CD4-positive, alpha-beta T cell treated with Interleukin-4 for 1 hour (primary cell): ENCODE measurements around the gene MYL11.

Experiments
- DNase-seq, 2 donors: peaks; one replicate each; pipeline ENCODE4 v3.0.0-alpha.2; 2020 to 2022

MYL11 gene

GRCh38 chr16:30397056-30397455, 22.5 kb downstream of the MYL11 start:
- DNase-seq: no peak

DNA sequence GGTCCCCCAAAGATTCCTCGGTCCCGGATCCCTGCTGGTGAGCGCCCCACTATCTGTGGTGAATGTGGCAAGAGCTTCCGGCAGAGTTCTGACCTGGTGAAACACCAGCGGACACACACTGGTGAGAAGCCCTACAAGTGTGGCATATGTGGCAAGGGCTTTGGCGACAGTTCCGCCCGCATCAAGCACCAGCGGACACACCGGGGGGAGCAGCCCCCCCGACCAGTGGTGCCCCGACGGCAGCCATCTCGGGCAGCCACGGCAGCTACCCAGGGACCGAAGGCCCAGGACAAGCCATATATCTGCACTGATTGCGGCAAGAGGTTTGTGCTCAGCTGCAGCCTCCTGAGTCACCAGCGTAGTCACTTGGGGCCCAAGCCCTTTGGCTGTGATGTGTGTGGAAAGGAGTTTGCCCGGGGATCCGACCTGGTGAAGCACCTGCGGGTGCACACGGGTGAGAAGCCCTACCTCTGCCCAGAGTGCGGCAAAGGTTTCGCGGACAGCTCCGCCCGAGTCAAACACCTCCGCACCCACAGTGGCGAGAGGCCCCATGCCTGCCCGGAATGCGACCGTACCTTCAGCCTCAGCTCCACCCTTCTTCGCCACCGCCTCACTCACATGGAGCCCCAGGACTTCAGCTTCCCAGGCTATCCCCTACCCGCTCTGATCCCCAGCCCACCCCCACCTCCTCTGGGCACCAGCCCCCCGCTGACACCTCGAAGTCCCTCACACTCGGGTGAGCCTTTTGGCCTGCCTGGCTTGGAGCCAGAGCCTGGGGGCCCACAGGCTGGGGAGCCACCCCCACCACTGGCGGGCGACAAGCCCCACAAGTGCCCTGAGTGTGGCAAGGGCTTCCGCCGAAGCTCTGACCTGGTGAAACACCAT, 23.4 kb downstream of the MYL11 start:
- no peak for DNase-seq

DNA sequence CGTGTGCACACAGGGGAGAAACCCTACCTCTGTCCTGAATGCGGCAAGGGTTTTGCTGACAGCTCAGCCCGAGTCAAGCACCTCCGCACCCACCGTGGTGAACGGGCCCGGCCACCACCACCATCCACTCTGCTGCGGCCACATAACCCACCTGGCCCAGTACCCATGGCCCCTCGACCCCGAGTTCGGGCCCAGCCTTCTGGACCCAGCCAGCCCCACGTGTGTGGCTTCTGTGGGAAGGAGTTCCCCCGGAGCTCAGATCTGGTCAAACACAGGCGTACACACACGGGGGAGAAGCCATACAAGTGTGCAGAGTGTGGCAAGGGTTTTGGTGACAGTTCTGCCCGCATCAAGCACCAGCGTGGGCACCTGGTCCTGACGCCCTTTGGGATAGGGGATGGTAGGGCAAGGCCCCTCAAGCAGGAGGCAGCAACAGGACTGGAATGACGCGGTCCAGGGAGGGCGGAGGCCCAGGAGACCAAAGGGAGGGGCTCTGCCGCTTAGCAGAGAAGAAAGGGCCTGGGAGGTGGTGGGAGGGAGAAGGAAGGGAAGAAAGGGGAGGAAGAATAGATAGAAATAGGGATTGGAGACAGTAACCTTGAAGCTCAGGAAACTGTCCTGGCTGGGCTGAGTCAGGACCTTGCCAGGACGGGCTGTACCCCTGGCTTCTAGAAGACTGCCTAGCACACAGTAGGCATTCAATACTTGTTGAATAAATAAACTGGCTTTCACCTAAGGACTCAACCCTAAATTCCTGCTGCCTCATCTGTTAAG, 24.2 kb downstream of the MYL11 start:
- no peak for DNase-seq

GRCh38 chr16:30399435-30400186, 25.0 kb downstream of the MYL11 start:
- no peak for DNase-seq

DNA sequence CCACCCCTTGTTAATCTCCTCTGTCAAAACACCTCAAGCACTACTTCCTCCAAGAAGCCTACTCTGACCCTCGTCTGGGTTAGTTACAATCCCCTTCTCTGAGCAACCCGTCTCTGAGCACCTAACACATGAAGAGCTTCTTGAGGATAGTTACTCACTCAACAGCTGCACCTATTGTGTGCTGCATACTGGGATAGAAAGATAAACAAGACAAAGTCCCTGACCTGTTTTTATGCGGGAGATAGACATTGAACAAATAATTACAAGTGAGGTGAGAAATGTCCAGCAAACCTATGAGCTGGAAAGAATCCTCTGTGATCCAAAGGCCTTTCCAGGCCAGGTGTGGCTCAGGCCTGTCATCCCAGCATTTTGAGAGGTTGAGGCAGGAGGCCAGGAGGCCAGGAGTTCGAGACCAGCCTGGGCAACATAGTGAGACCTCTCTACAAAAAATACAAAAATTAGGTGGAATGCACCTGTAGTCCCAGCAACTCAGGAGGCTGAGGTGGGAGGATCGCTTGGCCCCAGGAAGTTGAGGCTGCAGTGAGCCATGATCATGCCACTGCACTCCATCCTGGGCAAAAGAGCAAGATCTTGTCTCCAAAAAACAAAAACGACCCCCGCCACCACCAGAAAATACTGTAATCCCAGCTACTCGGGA, 27.3 kb downstream of the MYL11 start:
- DNase-seq: no peak

GRCh38 chr16:30406795-30407101, 32.1 kb downstream of the MYL11 start:
- DNase-seq: no peak

DNA sequence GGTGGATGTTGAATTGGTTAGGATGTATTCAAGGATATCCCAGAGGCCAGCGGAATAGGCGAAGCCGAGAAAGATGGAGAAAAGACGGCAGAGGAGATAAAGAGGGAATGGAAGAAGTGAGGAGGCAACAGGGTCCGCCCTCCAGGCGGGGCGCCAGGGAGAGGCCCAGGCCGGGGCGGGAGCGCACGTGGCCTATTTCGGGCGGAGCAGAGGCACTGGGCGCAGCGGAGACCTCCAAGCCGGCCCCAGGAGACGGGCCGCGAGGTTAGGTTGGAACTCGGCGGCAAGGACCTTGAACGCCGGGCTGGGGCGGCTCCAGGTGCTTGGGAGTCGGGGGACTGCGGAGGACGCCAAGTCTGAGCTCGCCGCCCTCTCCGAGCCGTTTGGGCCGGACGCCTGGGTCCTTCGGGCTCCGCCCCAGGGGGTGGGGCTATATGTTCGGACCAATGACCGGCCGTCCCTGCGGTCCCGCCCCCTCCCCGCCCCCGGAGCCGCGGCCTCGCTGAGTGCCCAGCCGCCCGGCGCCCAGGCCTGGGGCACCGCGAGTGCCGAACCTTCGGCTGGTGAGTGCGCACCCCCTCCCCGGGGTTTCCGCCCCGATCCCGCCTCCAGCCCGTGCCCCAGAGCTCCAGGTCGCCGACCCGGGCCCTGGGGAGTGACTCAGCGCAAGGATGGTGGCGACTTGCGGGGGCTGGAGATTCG, 32.7 kb downstream of the MYL11 start, which contains the start of gene ZNF771:
TSS of gene ZNF771 (plus strand) at position 505 of the 702 bp plus-strand sequence. CDS start 448 bp downstream, outside the sequence.
- DNase-seq: peak; percentile 87 to 90

DNA sequence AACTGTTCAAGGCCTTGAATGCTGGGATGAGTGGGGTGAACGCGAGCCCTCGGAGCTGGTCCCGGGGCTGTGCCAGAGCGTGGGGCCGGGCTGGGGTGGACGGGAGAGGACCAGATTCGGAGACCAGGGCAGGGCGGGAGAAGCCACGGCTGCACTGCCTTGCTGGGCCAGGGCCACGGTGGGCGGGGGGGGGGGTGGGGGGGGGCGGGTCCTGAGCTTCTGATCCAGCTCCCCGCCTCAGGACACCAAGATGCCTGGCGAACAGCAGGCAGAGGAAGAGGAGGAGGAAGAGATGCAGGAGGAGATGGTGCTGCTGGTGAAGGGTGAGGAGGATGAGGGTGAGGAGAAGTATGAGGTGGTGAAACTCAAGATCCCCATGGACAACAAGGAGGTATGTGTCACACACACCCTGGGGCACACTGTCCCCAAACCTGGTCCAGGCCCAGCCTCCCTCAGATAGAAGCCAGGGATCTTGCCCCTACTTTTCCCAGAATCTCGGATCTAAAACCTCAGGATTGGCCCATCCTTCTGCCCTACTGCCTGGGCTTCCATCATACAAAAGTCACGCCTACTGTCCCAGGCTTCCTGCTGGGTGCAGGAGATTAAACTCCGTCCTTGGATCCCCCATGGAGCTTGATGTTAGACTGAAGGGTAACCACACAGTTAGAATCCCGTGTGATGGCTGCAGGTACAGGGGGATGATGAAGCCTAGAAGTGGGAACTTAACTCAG, 33.4 kb downstream of the MYL11 start:
- DNase-seq: no peak

GRCh38 chr16:30409125-30410060, 34.8 kb downstream of the MYL11 start:
- DNase-seq: peak; percentile 91 to 93

- no peak for DNase-seq
These were observed 38.7 kb downstream of the MYL11 start for GRCh38 chr16:30413112-30413806.

GRCh38 chr16:30414159-30414558, 39.6 kb downstream of the MYL11 start:
- DNase-seq: no peak

GRCh38 chr16:30416047-30416603, 41.5 kb downstream of the MYL11 start:
- no peak for DNase-seq

DNA sequence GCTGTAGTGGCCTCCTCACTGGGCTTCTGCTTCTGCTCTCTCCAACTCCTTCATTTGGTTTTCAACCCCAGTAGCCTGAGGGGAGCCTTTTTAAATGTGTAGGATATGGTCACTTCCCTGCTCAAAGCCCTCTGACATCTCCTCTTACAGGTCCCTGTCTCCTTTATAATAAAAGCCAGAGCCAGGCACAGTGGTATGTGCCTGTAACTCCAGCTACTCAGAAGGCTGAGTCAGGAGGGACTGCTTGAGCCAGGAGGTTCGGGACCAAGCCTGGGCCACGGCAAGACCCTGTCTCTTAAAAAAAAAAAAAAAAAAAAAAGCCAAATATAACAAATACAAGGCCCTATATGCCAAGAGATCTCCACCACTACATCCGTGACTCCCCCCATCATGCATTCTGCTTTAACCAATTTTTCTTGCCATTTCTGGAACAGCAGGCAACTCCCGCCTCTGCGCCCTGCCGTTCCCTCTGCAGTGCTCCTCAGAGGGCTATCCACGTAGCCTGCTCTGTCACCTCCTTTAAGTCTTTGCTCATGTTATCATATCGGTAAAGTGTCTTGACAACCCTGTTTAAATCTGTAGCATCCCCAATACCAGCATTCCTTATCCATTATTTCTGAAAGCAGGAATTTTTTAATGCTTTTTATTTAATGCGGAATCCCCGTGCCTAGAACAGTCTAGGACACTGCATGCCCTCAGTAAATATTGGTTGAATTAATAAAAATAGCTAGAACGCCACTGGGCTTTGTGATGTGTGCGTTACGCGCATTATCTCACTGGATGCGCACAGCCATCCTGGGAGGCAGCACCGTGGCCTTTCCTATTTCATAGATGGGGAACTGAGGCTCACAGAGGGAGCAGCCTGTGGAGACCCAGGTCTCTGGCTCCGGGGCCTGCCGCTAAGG, 42.3 kb downstream of the MYL11 start:
- DNase-seq: no peak

DNA sequence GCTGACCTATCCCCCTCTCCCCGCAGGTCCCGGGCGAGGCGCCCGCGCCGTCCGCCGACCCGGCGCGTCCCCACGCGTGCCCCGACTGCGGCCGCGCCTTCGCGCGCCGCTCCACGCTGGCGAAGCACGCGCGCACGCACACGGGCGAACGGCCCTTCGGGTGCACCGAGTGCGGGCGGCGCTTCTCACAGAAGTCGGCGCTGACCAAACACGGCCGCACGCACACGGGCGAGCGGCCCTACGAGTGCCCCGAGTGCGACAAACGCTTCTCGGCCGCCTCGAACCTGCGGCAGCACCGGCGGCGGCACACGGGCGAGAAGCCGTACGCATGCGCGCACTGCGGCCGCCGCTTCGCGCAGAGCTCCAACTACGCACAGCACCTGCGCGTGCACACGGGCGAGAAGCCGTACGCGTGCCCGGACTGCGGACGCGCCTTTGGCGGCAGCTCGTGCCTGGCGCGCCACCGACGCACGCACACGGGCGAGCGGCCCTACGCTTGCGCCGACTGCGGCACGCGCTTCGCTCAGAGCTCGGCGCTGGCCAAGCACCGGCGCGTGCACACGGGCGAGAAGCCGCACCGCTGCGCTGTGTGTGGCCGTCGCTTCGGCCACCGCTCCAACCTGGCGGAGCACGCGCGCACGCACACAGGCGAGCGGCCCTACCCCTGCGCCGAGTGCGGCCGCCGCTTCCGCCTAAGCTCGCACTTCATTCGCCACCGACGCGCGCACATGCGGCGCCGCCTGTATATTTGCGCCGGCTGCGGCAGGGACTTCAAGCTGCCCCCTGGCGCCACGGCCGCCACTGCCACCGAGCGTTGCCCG, 43.1 kb downstream of the MYL11 start:
- peak; percentile 91 to 92 for DNase-seq

DNA sequence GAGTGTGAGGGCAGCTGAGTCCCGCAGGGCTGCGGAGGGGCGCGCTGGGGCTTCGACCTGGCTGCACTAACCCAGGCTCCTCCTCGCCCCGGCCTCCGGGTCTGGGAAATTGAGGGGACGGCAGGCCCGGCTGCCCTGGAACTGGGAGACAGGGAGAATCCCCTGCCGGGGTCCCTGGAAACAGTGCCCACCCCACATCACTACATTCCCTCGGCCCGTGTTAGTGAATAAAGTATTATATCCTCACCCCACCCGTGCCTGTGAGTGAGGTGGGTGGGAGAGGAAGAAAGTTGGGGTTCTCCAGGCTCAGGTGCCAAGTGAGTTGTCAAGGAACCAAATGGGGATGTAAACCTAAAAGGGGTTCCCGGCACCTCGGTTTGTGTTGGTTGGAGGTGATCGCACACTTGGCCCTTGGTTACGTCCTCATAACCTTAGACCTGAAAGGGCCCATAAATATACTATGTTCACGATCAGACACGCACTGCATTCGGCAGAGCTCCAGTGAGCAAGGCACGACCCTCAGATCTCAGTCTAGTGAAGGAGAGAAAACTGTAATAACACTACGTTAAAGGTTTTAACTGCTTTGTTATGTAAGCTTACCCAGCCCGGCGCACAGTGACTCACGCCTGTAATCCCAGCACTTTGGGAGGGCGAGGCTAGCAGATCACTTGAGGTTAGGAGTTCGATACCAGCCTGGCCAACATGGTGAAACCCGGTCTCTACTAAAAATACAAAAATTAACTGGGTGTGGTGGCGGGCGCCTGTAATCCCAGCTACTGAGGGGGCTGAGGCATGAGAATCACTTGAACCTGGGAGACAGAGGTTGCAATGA, 44.0 kb downstream of the MYL11 start:
- DNase-seq: no peak

DNA sequence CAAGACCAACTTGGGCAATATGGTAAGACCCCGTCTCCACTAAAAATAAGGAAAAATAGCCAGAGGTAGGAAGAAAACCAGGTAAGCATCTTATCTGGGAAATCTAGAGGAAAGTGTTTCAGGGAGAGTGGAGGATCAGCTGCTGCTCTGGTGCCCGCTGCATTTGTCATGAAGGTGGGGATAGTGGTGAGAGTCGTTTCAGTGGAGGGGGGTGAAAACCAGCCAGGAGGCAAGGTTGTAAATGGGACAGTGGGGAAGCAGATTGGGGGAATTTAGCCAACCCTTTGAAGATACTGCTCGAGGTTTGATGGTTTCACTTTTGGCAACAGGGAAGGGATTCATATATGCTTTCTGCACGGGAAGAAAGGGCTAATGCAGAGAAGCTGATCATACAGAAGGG, 46.4 kb downstream of the MYL11 start:
- no peak for DNase-seq
